SK-N-MC (cell line): Measurements from ENCODE around the gene PBX4.

Experiments
- DNase-seq: peaks from one replicate; pipeline ENCODE4 v3.0.0-alpha.2; 2011; ENCODE audit warnings: low read depth, low spot score
- H3K27ac ChIP-seq: fragments of 200-600 bp; sonication (generic); 2 replicates; pipeline ENCODE4 v1.5.1; 2016; ENCODE audit warnings: mixed run types
- H3K36me3 ChIP-seq: fragments of 200-600 bp; sonication (generic); 2 replicates; pipeline ENCODE4 v1.6.1; 2017; ENCODE audit warnings: antibody characterized with exemption, low read length, mixed read lengths; ENCODE audit not compliant: insufficient read depth
- H3K4me3 ChIP-seq: fragments of 200-600 bp; sonication (generic); 2 replicates; pipeline ENCODE4 v1.5.1; 2016
- H3K9ac ChIP-seq: fragments of 200-600 bp; sonication (generic); 2 replicates; pipeline ENCODE4 v1.8.0; 2017; ENCODE audit warnings: mixed run types, mixed read lengths; ENCODE audit not compliant: insufficient read length
- H3K9me3 ChIP-seq: fragments of 200-600 bp; sonication (generic); 2 replicates; pipeline ENCODE4 v1.6.1; 2017; ENCODE audit warnings: low read depth, mild to moderate bottlenecking, antibody characterized with exemption, low read length, moderate library complexity, mixed read lengths
- EZH2 ChIP-seq: fragments of 200-600 bp; sonication (generic); IDR thresholded peaks from one replicate; pipeline ENCODE4 v1.6.1; 2017; ENCODE audit warnings: antibody characterized with exemption
- FOXP2 ChIP-seq: optimal IDR thresholded peaks from 2 replicates; pipeline ENCODE3; 2011; ENCODE audit warnings: mild to moderate bottlenecking, moderate library complexity; ENCODE audit not compliant: insufficient read depth; ENCODE audit errors: extremely low read length, control extremely low read depth
- POLR2AphosphoS5 ChIP-seq: IDR thresholded peaks from 2 replicates; pipeline ENCODE4 v1.6.1; 2012; ENCODE audit warnings: mild to moderate bottlenecking, low read depth, low read length, borderline replicate concordance

The PBX4 gene

GRCh38 chr19:19567391-19567790 is 51.1 kb downstream of the PBX4 start:
- Histone ChIP-seq H3K9ac (no peak overlapping the region), H3K9me3 (no peaks in the 10 kb centered on the region), H3K4me3 (no peak overlapping the region), H3K36me3 (no peaks in the 10 kb centered on the region; the same call in 1 of the 2 replicates), H3K27ac (no peak overlapping the region)
- no peak for TF ChIP-seq FOXP2
- TF ChIP-seq EZH2, result no peak
- no peak for TF ChIP-seq POLR2AphosphoS5
- no peak for DNase-seq

GRCh38 chr19:19566306-19566705 is 52.2 kb downstream of the PBX4 start:
- TF ChIP-seq FOXP2, result no peak
- TF ChIP-seq EZH2, result no peak
- no peak for TF ChIP-seq POLR2AphosphoS5
- no peak for DNase-seq

GRCh38 chr19:19563348-19563848 is 55.1 kb downstream of the PBX4 start:
- Histone ChIP-seq H3K4me3 (no peak overlapping the region), H3K27ac (no peak overlapping the region), H3K9ac (no peak overlapping the region), H3K36me3 (no peaks in the 10 kb centered on the region), H3K9me3 (no peaks in the 10 kb centered on the region)
- DNase-seq, result no peak
- TF ChIP-seq EZH2, result no peak
- TF ChIP-seq FOXP2, result no peak
- no peak for TF ChIP-seq POLR2AphosphoS5

More at GRCh38 chr19:19566306-19566705, 52.2 kb downstream of the PBX4 start:
- Histone ChIP-seq H3K9ac (no peak overlapping the region), H3K4me3 (no peak overlapping the region), H3K27ac (no peak overlapping the region), H3K36me3 (no peaks in the 10 kb centered on the region; the same call in 1 of the 2 replicates), H3K9me3 (no peaks in the 10 kb centered on the region)

- TF ChIP-seq EZH2 (no peak), POLR2AphosphoS5 (no peak), FOXP2 (no peak)
- Histone ChIP-seq H3K9ac (no peak overlapping the region), H3K27ac (no peak overlapping the region), H3K4me3 (no peak overlapping the region), H3K36me3 (no peaks in the 10 kb centered on the region), H3K9me3 (no peaks in the 10 kb centered on the region)
- DNase-seq, result no peak
Observed at GRCh38 chr19:19562665-19563347, 55.7 kb downstream of the PBX4 start.

- Histone ChIP-seq H3K9ac (no peak overlapping the region), H3K36me3 (no peaks in the 10 kb centered on the region), H3K27ac (no peak overlapping the region), H3K4me3 (no peak overlapping the region), H3K9me3 (no peaks in the 10 kb centered on the region)
- no peak for TF ChIP-seq FOXP2
- no peak for TF ChIP-seq EZH2
- TF ChIP-seq POLR2AphosphoS5, result no peak
- DNase-seq, result no peak
Observed at GRCh38 chr19:19561946-19562664, 56.4 kb downstream of the PBX4 start.

GRCh38 chr19:19559931-19560330 is 58.6 kb downstream of the PBX4 start:
- H3K9ac ChIP-seq, result no peak overlapping the region
- H3K4me3 ChIP-seq, result no peak overlapping the region
- TF ChIP-seq FOXP2 (no peak), POLR2AphosphoS5 (no peak), EZH2 (no peak)
- no peaks in the 10 kb centered on the region for H3K36me3 ChIP-seq
- DNase-seq, result no peak
- H3K9me3 ChIP-seq, result no peaks in the 10 kb centered on the region
- no peak overlapping the region for H3K27ac ChIP-seq

GRCh38 chr19:19558636-19559035 is 59.9 kb downstream of the PBX4 start:
- no peaks in the 10 kb centered on the region for H3K9me3 ChIP-seq
- TF ChIP-seq POLR2AphosphoS5 (no peak), FOXP2 (no peak), EZH2 (no peak)

GRCh38 chr19:19558055-19558454 is 60.4 kb downstream of the PBX4 start:
- H3K9ac ChIP-seq, result no peak overlapping the region

More at GRCh38 chr19:19558636-19559035, 59.9 kb downstream of the PBX4 start:
- no peaks in the 10 kb centered on the region for H3K36me3 ChIP-seq
- no peak overlapping the region for H3K27ac ChIP-seq
- no peak overlapping the region for H3K9ac ChIP-seq
- no peak overlapping the region for H3K4me3 ChIP-seq
- no peak for DNase-seq

More at GRCh38 chr19:19558055-19558454, 60.4 kb downstream of the PBX4 start:
- Histone ChIP-seq H3K27ac (no peak overlapping the region), H3K4me3 (no peak overlapping the region), H3K9me3 (no peaks in the 10 kb centered on the region), H3K36me3 (no peaks in the 10 kb centered on the region)
- DNase-seq, result no peak
- TF ChIP-seq FOXP2 (no peak), POLR2AphosphoS5 (no peak), EZH2 (no peak)
